GM12878 (cell line): ENCODE measurements around the gene PPP1R14D. TPM values are rescaled to one million over a fixed set of nuclear protein-coding genes. Genes with fewer than 3 reads are reported as not detected.

Experiments used
- ATF7 ChIP-seq: fragments of 450-650 bp; IDR thresholded peaks from 2 replicates; pipeline ENCODE4 v1.6.1; 2016; ENCODE audit warnings: low read depth, mild to moderate bottlenecking
- BACH1 ChIP-seq: fragments of 450-650 bp; IDR thresholded peaks from 2 replicates; pipeline ENCODE4 v1.6.1; 2017; ENCODE audit warnings: mild to moderate bottlenecking, borderline replicate concordance
- BHLHE40 ChIP-seq, 2 experiments: fragments of 450-650 bp in 1 of 2; IDR thresholded peaks; 2 replicates each; pipeline ENCODE4 v1.6.1; 2011 to 2017; ENCODE audit warnings: low read depth in 2 of 2, borderline replicate concordance in 1 of 2, improper control_type of control experiment in 1 of 2, low read length in 1 of 2, mild to moderate bottlenecking in 1 of 2
- CEBPB ChIP-seq, 2 experiments: fragments of 150-350 bp in 1 of 2; IDR thresholded peaks; 2 replicates each; pipeline ENCODE4 v1.6.1; 2012 to 2014; ENCODE audit warnings: low read depth in 2 of 2, low read length in 2 of 2, borderline replicate concordance in 1 of 2, inconsistent platforms in 1 of 2
- CEBPZ ChIP-seq: fragments of 150-350 bp; IDR thresholded peaks from 2 replicates; pipeline ENCODE4 v1.6.1; 2016; ENCODE audit warnings: low read depth, low read length
- CREM ChIP-seq: IDR thresholded peaks from 2 replicates; pipeline ENCODE4 v1.6.1; 2014; ENCODE audit warnings: antibody characterized with exemption, low read depth
- EED ChIP-seq: sonication (generic); IDR thresholded peaks from 2 replicates; pipeline ENCODE4 v1.6.1; 2016; ENCODE audit warnings: antibody characterized with exemption, low read depth
- HDGF ChIP-seq: fragments of 450-650 bp; IDR thresholded peaks from 2 replicates; pipeline ENCODE4 v1.6.1; 2016; ENCODE audit warnings: antibody characterized with exemption
- IKZF2 ChIP-seq, 2 experiments: fragments of 450-650 bp; IDR thresholded peaks; 2 replicates each; pipeline ENCODE4 v1.6.1; 2017; ENCODE audit warnings: mild to moderate bottlenecking in 2 of 2, moderate library complexity in 2 of 2
- KAT2A ChIP-seq: conservative IDR thresholded peaks from 2 replicates; pipeline ENCODE4 v1.6.1; 2011; ENCODE audit warnings: low read depth, low read length; ENCODE audit not compliant: control insufficient read depth
- NBN ChIP-seq: fragments of 450-650 bp; IDR thresholded peaks from 2 replicates; pipeline ENCODE4 v1.6.1; 2016
- POLR2A ChIP-seq: IDR thresholded peaks from 2 replicates; pipeline ENCODE4 v1.6.1; 2011; ENCODE audit warnings: low read depth, mild to moderate bottlenecking, low read length
- POLR2AphosphoS2 ChIP-seq: IDR thresholded peaks from 2 replicates; pipeline ENCODE4 v1.6.1; 2011; ENCODE audit warnings: low read depth, mild to moderate bottlenecking, low read length, improper control_type of control experiment, moderate library complexity
- POLR2AphosphoS5 ChIP-seq: IDR thresholded peaks from 2 replicates; pipeline ENCODE4 v1.6.1; 2011; ENCODE audit warnings: mild to moderate bottlenecking, low read length, inconsistent platforms
- STAT1 ChIP-seq: fragments of 450-650 bp; conservative IDR thresholded peaks from 2 replicates; pipeline ENCODE4 v1.6.1; 2014; ENCODE audit warnings: antibody characterized with exemption, mild to moderate bottlenecking
- TCF12 ChIP-seq: IDR thresholded peaks from 2 replicates; pipeline ENCODE4 v1.6.1; 2011; ENCODE audit warnings: low read depth, mild to moderate bottlenecking, low read length
- TCF3 ChIP-seq: IDR thresholded peaks from 2 replicates; pipeline ENCODE4 v1.6.1; 2012; ENCODE audit warnings: low read depth, mild to moderate bottlenecking, low read length, borderline replicate concordance; ENCODE audit not compliant: insufficient read depth
- ZBED1 ChIP-seq: IDR thresholded peaks from 2 replicates; pipeline ENCODE4 v1.6.1; 2016; ENCODE audit warnings: borderline replicate concordance
- polyA plus RNA-seq, 11 experiments: library from polyadenylated mRNA; depleted of rRNA in 4 of 11; unstranded in 6 of 11; stranded (reverse) in 5 of 11; fragments of >200 nt; fragmentation: Nextera tagmentation in 4 of 11; fragmentation: Illumina TruSeq in 1 of 11; extraction: Ambion mirVana in 4 of 11; extraction: Trizol in 1 of 11; gene quantifications; 1 replicate in 1 of 11; 2 replicates in 10 of 11; pipeline versions ENCODE4 v1.2.1 to v1.2.3, GENCODE V29; 2011 to 2016; ENCODE audit warnings: inconsistent platforms in 2 of 11, missing spikeins in 2 of 11, low read depth in 1 of 11
- total RNA-seq, 4 experiments: library from RNA; depleted of rRNA in 3 of 4; stranded (reverse); fragments of >200 nt in 3 of 4; fragmentation: Illumina TruSeq in 1 of 4; extraction: Trizol in 1 of 4; gene quantifications; 2 replicates each; pipeline versions ENCODE4 v1.2.1 to v1.2.3, GENCODE V29; 2013 to 2021
- TF ChIP-seq, protein P1 (sequence below): IDR thresholded peaks from 2 replicates; pipeline ENCODE4 v1.6.1; 2012; ENCODE audit warnings: improper control_type of control experiment, low read depth, low read length; ENCODE audit not compliant: insufficient replicate concordance
- TF ChIP-seq, protein P2 (sequence below): fragments of 450-650 bp; IDR thresholded peaks from 2 replicates; pipeline ENCODE4 v1.6.1; 2017; ENCODE audit warnings: mild to moderate bottlenecking, moderate library complexity

PPP1R14D gene
- total and polyA plus RNA-seq, 10 of the 15 experiments (the other 5 are each of a cell fraction or from before 2014, with no cell fraction given), result 0.10 TPM; not detected in 9

- TF ChIP-seq CEBPZ (no peak), BHLHE40 (IDR thresholded peaks at IDR 0.05; ENCODE audit: borderline replicate concordance in 1 of 2, low read depth in 2 of 2, low read length in 1 of 2) (peak in 1 of 2 experiments; percentile 17; a peak in 1 of 4 replicates), ZBED1 (no peak), NBN (peak; percentile 77), CEBPB (IDR thresholded peaks at IDR 0.05; ENCODE audit: borderline replicate concordance in 1 of 2, low read depth in 2 of 2, low read length in 2 of 2) (no peak), POLR2AphosphoS2 (no peak; the same call in 1 of the 2 replicates), TCF12 (peak; percentile 54; the same call in 1 of the 2 replicates), TCF3 (peak; percentile 64), IKZF2 (IDR thresholded peaks at IDR 0.05) (peak; percentile 7 to 44; a peak in 1 of 4 replicates), CREM (no peak), POLR2AphosphoS5 (peak; percentile 53; the same call in 1 of the 2 replicates), STAT1 (no peak), ATF7 (0 out of 2 replicates have a peak, but pooled peaks have one; percentile 18), EED (0 out of 2 replicates have a peak, but pooled peaks have one; percentile 22), POLR2A (no peak), BACH1 (peak; percentile 8; the same call in 1 of the 2 replicates), HDGF (peak; percentile 92; the same call in 1 of the 2 replicates), KAT2A (no peak)
- TF ChIP-seq, protein P1, sequence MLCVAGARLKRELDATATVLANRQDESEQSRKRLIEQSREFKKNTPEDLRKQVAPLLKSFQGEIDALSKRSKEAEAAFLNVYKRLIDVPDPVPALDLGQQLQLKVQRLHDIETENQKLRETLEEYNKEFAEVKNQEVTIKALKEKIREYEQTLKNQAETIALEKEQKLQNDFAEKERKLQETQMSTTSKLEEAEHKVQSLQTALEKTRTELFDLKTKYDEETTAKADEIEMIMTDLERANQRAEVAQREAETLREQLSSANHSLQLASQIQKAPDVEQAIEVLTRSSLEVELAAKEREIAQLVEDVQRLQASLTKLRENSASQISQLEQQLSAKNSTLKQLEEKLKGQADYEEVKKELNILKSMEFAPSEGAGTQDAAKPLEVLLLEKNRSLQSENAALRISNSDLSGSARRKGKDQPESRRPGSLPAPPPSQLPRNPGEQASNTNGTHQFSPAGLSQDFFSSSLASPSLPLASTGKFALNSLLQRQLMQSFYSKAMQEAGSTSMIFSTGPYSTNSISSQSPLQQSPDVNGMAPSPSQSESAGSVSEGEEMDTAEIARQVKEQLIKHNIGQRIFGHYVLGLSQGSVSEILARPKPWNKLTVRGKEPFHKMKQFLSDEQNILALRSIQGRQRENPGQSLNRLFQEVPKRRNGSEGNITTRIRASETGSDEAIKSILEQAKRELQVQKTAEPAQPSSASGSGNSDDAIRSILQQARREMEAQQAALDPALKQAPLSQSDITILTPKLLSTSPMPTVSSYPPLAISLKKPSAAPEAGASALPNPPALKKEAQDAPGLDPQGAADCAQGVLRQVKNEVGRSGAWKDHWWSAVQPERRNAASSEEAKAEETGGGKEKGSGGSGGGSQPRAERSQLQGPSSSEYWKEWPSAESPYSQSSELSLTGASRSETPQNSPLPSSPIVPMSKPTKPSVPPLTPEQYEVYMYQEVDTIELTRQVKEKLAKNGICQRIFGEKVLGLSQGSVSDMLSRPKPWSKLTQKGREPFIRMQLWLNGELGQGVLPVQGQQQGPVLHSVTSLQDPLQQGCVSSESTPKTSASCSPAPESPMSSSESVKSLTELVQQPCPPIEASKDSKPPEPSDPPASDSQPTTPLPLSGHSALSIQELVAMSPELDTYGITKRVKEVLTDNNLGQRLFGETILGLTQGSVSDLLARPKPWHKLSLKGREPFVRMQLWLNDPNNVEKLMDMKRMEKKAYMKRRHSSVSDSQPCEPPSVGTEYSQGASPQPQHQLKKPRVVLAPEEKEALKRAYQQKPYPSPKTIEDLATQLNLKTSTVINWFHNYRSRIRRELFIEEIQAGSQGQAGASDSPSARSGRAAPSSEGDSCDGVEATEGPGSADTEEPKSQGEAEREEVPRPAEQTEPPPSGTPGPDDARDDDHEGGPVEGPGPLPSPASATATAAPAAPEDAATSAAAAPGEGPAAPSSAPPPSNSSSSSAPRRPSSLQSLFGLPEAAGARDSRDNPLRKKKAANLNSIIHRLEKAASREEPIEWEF, result no peak
- TF ChIP-seq, protein P2, sequence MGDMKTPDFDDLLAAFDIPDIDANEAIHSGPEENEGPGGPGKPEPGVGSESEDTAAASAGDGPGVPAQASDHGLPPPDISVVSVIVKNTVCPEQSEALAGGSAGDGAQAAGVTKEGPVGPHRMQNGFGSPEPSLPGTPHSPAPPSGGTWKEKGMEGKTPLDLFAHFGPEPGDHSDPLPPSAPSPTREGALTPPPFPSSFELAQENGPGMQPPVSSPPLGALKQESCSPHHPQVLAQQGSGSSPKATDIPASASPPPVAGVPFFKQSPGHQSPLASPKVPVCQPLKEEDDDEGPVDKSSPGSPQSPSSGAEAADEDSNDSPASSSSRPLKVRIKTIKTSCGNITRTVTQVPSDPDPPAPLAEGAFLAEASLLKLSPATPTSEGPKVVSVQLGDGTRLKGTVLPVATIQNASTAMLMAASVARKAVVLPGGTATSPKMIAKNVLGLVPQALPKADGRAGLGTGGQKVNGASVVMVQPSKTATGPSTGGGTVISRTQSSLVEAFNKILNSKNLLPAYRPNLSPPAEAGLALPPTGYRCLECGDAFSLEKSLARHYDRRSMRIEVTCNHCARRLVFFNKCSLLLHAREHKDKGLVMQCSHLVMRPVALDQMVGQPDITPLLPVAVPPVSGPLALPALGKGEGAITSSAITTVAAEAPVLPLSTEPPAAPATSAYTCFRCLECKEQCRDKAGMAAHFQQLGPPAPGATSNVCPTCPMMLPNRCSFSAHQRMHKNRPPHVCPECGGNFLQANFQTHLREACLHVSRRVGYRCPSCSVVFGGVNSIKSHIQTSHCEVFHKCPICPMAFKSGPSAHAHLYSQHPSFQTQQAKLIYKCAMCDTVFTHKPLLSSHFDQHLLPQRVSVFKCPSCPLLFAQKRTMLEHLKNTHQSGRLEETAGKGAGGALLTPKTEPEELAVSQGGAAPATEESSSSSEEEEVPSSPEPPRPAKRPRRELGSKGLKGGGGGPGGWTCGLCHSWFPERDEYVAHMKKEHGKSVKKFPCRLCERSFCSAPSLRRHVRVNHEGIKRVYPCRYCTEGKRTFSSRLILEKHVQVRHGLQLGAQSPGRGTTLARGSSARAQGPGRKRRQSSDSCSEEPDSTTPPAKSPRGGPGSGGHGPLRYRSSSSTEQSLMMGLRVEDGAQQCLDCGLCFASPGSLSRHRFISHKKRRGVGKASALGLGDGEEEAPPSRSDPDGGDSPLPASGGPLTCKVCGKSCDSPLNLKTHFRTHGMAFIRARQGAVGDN, result peak; percentile 9; the same call in 1 of the 2 replicates
These were observed 42.2 kb upstream of the PPP1R14D start (continued) for GRCh38 chr15:40870716-40871115.
